ENCODE measurements around the gene AAMP. TPM values are rescaled to one million over a fixed set of nuclear protein-coding genes. Genes with fewer than 3 reads are reported as not detected.

AAMP gene
- total RNA-seq, 1 experiment from 2014 or later = 98.7 TPM

DNA sequence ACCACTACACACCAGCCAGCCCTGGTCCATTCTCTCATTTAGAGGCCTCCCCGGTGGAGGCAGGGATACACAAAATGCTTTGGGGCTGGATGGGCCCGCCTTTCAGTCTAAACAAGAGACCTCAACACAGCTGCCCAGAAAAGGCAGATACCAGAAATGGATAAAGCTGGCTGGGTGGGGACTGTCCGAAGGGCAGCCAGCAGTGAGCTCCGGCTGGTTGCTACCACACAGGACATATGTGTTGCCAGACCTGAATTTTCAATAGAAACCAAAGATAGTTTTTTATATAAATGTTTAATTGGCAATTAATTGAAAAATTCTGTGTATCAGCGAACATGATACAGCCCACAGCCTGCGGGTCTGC lies 7.7 kb downstream of the AAMP start:
- Mint-ChIP-seq H3K4me1 (ENCODE audit: insufficient read depth, unreplicated experiment) (peaks cover 7% of the 10 kb centered on the region), H3K36me3 (ENCODE audit: insufficient read depth, unreplicated experiment) (peaks cover 37% of the 10 kb centered on the region), H3K27ac (ENCODE audit: low read depth, unreplicated experiment) (no peak overlapping the region), H3K27me3 (ENCODE audit: insufficient read depth, unreplicated experiment) (no peaks in the 10 kb centered on the region), H3K9me3 (ENCODE audit: unreplicated experiment) (no peaks in the 10 kb centered on the region), H3K4me3 (ENCODE audit: unreplicated experiment) (no peak overlapping the region)
- TF ChIP-seq, protein P1, sequence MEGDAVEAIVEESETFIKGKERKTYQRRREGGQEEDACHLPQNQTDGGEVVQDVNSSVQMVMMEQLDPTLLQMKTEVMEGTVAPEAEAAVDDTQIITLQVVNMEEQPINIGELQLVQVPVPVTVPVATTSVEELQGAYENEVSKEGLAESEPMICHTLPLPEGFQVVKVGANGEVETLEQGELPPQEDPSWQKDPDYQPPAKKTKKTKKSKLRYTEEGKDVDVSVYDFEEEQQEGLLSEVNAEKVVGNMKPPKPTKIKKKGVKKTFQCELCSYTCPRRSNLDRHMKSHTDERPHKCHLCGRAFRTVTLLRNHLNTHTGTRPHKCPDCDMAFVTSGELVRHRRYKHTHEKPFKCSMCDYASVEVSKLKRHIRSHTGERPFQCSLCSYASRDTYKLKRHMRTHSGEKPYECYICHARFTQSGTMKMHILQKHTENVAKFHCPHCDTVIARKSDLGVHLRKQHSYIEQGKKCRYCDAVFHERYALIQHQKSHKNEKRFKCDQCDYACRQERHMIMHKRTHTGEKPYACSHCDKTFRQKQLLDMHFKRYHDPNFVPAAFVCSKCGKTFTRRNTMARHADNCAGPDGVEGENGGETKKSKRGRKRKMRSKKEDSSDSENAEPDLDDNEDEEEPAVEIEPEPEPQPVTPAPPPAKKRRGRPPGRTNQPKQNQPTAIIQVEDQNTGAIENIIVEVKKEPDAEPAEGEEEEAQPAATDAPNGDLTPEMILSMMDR (IDR thresholded peaks at IDR 0.05; ENCODE audit: unreplicated experiment) = no peak
- intact Hi-C loops (cut with micrococcal nuclease) = no loop called here
- ChIA-PET POLR2A (interaction anchor here (1.2 to 1.3 kb wide), 2 partner anchors 8 to 9 kb away, joined by 5 to 6 read pairs; partner anchors contain the start of genes AAMP and PNKD), CTCF (interaction anchor here (0.6 to 1.8 kb wide), 2 partner anchors 35 to 75 kb away, joined by 4 read pairs; no protein-coding TSS in a partner anchor)
- no peak for DNase-seq (ENCODE audit: unreplicated experiment)
- BruUV-seq (replicated peaks) = no TSS peak

- Mint-ChIP-seq H3K27me3 (ENCODE audit: insufficient read depth, unreplicated experiment) (no peaks in the 10 kb centered on the region), H3K27ac (ENCODE audit: low read depth, unreplicated experiment) (no peak overlapping the region), H3K9me3 (ENCODE audit: unreplicated experiment) (no peaks in the 10 kb centered on the region), H3K4me3 (ENCODE audit: unreplicated experiment) (no peak overlapping the region), H3K4me1 (ENCODE audit: insufficient read depth, unreplicated experiment) (peaks cover 1% of the 10 kb centered on the region), H3K36me3 (ENCODE audit: insufficient read depth, unreplicated experiment) (peaks cover 34% of the 10 kb centered on the region)
- POLR2A ChIA-PET = interaction anchor here (1.2 to 1.3 kb wide), 2 partner anchors 8 to 9 kb away, joined by 5 to 6 read pairs; partner anchors contain the start of genes AAMP and PNKD
- no TSS peak for BruUV-seq (replicated peaks)
- CTCF ChIA-PET = interaction anchor here (0.6 to 1.8 kb wide), 4 partner anchors 14 to 145 kb away, joined by 3 to 4 read pairs (median 4); no protein-coding TSS in a partner anchor
- intact Hi-C loops (cut with micrococcal nuclease) = no loop called here
- DNase-seq (ENCODE audit: unreplicated experiment) = no peak
- TF ChIP-seq, protein P1 (IDR thresholded peaks at IDR 0.05; ENCODE audit: unreplicated experiment) = no peak
Measured at GRCh38 chr2:218261423-218262236, 8.3 kb downstream of the AAMP start.

GRCh38 chr2:218260742-218261422 lies 9.1 kb downstream of the AAMP start, which contains the start of gene GPBAR1:
Gene GPBAR1 (plus strand): TSS chr2:218261015. CDS start chr2:218262725, 1,710 bp downstream.
- Mint-ChIP-seq H3K4me3 (ENCODE audit: unreplicated experiment) (no peak within 1 kb of the TSS), H3K4me1 (ENCODE audit: insufficient read depth, unreplicated experiment) (no peaks in the 10 kb centered on the region), H3K27ac (ENCODE audit: low read depth, unreplicated experiment) (no peak within 1 kb of the TSS), H3K27me3 (ENCODE audit: insufficient read depth, unreplicated experiment) (no peaks in the 10 kb centered on the region), H3K36me3 (ENCODE audit: insufficient read depth, unreplicated experiment) (peaks cover 37% of the 10 kb centered on the region), H3K9me3 (ENCODE audit: unreplicated experiment) (no peaks in the 10 kb centered on the region)
- TF ChIP-seq, protein P1 (IDR thresholded peaks at IDR 0.05; ENCODE audit: unreplicated experiment) = no peak
- intact Hi-C loops (cut with micrococcal nuclease) = no loop called here
- ChIA-PET POLR2A (interaction anchor here (1.2 to 1.3 kb wide), 2 partner anchors 8 to 9 kb away, joined by 5 to 6 read pairs; partner anchors contain the start of genes AAMP and PNKD), CTCF (interaction anchor here (0.5 to 1.8 kb wide), 4 partner anchors 10 to 144 kb away, joined by 3 to 4 read pairs (median 3); no protein-coding TSS in a partner anchor)
- BruUV-seq (replicated peaks) = no TSS peak
- DNase-seq (ENCODE audit: unreplicated experiment) = no peak

DNA sequence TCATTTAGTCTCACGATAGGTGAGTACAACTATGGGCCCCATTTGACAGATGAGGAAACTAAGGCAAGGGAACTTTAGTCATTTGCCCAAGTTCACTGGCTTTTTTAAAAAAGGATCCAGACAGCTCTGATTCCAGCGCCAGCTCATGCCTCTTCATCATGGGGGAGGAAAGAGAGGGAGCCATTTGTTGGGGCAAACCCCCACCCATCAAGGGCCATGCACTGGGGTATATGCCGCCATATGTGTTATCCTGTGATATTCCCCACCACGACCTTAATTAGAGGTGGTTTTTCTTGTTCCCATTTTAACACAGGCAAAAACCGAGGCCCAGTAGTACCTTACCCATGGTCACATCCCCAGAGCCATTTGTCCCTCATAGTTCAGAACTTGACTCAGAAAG lies 9.8 kb downstream of the AAMP start:
- Mint-ChIP-seq H3K36me3 (ENCODE audit: insufficient read depth, unreplicated experiment) (peaks cover 38% of the 10 kb centered on the region), H3K27me3 (ENCODE audit: insufficient read depth, unreplicated experiment) (no peaks in the 10 kb centered on the region), H3K27ac (ENCODE audit: low read depth, unreplicated experiment) (no peak overlapping the region), H3K4me3 (ENCODE audit: unreplicated experiment) (no peak overlapping the region), H3K9me3 (ENCODE audit: unreplicated experiment) (no peaks in the 10 kb centered on the region), H3K4me1 (ENCODE audit: insufficient read depth, unreplicated experiment) (no peaks in the 10 kb centered on the region)
- no TSS peak for BruUV-seq (replicated peaks)
- TF ChIP-seq, protein P1 (IDR thresholded peaks at IDR 0.05; ENCODE audit: unreplicated experiment) = no peak
- POLR2A ChIA-PET = interaction anchor here (0.7 to 1.0 kb wide), 2 partner anchors 31 to 147 kb away, joined by 3 read pairs; no protein-coding TSS in a partner anchor
- no peak for DNase-seq (ENCODE audit: unreplicated experiment)
- CTCF ChIA-PET = interaction anchor here (0.5 to 1.4 kb wide), 6 partner anchors 9 to 147 kb away, joined by 3 to 4 read pairs (median 3); no protein-coding TSS in a partner anchor
- intact Hi-C loops (cut with micrococcal nuclease) = no loop called here
